Ecto neural progenitor cell (in vitro differentiated cells): ENCODE results near the gene CARD10.
"Not testable (repeated sequence)": the region's sequence is repeated elsewhere in the genome, so short reads cannot be mapped to it uniquely, and the experiment has no call there.

Source experiments
- DNase-seq: peaks from one replicate; pipeline ENCODE4 v3.0.0-alpha.2; 2018; ENCODE audit warnings: low spot score

CARD10 gene

DNA sequence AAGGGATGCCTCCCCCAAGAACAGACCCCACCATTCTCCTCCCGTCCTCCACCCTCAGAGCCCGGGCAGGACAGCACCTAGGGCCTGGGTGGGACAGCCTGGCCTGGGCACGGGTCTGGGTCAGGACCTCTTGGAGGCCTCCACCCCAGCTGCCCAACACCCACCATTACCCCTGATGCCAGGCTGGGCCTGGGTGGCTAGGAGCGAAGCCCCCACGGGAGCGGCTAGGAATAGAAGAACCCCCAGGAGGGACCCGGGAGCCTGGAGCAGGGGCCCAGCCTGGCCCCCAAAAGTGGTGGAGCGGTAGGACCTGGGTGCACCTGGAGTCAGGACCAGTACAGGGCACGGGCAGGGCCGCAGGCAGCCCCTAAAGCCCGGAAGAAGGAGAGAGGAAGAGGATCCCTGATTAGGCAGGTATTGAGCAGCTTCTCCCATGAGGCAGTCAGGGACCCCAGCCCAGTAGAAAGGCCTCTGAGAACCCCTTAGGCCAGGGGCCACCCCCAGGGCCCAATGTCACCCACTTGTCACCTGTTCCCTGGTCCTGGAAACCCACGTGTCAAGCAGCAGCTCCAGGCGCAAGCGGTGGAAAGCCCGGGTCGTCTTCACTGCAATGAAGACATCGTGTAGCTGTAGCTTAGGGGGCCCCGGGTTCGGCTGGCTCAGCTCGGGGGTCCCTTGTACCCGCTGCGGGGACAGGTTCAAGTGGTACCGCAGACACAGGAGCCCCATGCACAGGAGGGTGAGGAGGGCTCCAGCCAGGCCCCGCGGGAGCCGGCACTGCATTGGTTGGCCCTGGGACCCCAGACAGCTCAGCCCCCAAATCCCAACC lies 33.6 kb downstream of the CARD10 start:
- no peak for DNase-seq

DNA sequence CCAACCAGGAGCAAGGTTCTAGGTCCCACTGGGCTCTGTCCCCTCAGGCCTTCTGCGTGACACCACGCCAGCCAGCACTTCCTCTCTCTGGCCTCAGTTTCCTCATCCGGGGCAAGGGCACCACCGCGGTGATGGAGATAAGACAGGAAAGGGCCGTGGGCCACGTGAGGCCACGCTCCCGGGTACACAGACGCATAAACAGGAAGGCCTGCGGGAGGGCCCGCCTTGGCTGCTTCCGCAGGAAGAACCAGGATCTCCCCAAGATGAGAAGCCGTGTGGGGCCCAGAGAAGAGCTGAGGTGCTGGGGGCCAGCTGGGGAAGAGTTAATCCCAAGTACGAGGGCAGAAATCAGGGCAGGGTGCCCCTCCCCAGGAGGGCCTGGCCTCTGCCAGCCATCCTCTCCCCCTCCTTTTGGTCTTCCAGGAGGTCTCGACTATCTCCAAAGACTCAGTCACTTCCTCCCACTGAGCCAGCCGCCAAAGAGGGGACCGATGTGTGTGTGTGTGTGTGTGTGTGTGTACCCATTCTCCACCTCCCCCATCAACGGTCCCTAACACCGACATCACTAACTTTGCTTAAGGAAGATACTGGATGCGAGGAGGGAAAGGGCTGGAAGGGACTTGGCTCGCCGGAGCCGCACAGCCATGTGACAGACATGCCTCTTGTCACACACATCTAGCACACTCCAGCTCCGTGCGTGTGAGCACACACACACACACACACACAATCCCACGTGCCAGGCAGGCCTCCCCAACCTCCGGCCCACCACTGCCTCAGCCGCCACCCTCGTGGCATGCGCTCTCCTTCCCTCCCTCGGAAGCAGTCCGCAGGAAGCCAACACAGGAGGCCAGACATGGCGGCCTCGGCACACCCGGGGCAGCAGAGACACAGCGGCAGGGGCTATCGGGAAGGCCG lies 34.5 kb downstream of the CARD10 start:
- no peak for DNase-seq

DNA sequence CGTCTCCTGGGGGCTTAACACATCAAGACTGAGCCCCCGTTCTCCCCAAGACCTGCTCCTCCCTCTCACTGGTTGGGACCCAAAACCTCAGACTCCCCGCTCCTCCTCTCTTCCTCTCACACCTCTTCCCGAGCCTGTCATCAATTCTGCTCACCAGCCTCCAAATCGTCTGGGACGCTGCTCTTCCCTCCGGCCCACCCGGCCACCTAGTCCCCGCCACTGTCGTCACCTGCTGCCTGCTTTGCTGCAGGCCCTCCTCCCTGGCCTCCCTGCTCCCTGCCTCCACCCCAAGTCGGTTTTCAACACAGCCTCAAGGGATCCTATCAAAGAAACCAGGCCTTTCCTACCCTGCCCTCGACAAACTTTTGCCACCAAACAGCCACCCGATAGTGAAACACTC lies 36.2 kb downstream of the CARD10 start:
- DNase-seq, result no peak

DNA sequence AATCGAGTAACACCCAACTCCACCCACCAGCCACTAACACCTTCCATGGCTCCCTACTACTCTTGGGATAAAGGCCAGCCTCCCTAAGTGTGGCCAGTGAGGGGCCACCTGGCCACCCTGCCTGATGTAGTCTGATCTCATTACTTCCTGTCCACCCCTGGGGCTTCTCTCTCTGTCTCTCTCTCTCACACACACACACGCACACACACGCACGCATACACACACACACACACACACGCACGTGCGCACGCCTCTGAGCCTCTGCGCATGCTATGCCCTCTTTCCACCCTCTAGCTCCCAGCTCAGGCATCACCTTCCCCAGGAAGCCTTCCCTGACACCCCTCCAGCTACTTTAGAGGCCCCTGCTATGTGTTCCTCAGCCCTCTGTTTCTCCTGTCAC lies 37.0 kb downstream of the CARD10 start:
- DNase-seq, result no peak

DNA sequence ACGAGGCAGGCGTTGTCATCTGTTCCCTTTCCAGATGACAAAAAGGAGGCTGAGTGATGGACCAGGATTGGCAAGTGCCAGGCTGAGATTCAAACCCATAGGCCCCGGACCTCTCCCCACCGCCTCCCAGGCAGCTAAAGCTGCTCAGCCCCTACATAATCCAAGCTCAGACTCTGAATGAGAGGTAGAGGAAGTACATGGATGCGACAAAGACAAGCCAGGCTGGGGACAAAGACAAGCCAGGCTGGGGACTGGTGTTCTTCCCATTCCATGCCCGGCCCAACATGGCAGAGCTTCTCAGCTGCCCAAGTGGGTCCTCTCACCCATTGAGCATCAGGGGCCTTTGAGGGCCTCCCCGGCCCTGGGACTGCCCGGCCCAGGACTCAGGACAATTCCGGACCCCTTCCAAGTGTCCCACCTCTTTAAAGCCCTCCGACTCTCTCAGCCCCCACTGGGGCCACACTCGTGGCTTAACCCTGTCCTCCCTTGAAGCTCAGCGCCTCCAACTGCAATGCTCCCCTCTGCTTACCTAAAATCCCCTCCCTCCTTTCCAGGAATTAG lies 37.8 kb downstream of the CARD10 start:
- no peak for DNase-seq

DNA sequence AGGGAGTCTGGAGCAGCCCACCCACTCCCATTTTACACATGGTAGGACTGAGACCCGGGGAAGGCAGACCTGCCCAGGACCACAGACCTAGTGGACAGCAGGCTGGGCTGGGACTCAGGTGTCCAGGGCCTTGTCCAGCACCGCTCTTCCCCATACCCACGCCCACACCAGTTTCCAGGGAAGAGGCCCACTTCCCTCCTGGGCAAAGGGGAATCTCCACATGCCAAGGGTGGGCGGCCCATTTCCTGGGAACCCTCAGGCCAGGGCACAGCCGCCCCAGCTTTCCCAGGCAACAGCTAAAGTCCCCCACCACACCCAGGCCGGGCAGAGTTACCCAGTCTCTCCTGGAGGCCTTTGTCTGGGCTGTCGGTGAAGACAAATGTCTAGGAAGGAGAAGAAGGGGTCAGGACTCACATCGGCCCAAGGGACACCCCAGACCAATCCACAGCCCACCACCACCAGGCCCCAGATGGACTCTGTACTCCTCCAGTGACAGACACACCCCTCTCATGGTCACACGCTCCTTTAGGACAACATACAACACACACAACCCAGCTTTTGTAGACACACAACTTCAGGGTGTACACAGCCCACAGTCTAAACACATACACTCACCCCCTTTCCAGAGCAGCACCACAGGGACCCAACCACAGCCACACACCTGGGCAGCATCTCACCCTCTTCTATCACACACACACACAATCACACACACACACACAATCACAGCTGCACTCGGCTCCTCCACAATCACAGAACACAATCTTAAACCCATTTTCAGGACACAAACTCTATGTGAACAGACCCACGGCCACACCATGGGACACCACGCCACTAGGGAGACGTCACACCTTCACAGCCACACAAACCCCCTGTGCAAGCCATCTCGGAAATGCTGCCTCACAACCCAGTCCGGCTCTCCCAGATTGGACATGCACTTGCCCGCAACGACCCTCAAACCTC lies 38.5 kb downstream of the CARD10 start:
- DNase-seq, result no peak

DNA sequence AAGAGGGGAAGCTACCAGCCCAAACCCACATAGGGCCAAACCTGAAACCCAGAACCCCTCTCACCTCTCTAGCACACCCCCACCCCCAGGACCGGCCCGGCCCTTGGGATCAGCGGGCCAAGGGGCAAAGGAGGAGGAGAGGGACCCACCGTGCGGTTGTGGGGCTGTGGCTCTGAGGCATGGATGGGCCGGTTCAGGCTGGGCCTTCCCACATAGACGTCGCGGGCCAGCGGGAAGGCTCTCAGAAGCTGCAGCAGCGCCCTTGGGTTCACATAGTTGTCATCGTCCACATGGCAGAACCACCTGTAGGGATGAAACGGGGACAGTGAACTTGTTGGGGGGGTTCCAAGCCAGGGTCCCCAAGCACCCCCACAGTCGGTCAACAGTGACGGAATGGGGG lies 40.0 kb downstream of the CARD10 start:
- no peak for DNase-seq

DNA sequence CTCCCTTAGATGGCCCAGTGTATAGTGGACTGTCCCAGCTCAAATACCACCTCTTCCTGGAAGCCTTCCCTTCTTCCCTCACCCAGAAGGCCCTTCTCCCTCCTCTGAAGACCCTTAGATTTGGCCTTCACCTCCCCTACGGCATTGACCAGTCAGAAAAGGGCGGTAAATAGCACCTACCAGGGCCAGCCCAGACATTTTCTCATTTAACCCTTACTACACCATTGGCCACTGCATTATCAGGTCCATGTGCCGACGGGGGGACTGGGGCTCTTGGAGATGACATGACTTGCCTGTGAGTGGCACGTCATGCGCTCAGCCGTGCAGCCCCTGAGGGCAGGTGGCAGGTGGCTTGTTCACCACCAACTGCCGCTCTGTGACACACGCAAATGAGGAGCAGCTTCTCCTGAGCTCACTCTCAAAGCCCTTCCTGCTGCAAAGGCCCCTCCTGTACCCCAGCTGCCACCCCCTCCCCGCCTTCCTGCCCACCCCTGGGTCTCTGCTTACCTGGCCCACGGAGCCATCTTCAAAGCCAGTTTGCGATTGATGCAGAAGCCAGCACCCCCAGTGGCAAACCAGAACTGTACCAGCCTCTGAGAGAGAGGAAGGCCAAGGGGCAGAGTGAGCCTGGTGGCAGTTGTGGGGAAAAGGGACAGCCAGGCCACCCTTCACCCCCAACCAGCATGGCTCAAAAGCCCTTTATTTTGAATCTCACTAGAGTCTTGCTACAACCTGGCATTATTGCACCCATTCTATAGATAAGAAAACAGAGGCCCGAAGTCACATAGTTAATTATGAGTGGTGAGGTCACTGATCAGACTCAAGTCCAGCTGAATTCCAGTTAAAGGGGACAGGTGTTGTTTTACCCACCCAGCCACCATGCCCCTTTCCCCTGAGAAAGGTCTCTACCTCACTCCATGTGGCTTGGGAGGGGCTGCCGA lies 42.6 kb downstream of the CARD10 start:
- no peak for DNase-seq

DNA sequence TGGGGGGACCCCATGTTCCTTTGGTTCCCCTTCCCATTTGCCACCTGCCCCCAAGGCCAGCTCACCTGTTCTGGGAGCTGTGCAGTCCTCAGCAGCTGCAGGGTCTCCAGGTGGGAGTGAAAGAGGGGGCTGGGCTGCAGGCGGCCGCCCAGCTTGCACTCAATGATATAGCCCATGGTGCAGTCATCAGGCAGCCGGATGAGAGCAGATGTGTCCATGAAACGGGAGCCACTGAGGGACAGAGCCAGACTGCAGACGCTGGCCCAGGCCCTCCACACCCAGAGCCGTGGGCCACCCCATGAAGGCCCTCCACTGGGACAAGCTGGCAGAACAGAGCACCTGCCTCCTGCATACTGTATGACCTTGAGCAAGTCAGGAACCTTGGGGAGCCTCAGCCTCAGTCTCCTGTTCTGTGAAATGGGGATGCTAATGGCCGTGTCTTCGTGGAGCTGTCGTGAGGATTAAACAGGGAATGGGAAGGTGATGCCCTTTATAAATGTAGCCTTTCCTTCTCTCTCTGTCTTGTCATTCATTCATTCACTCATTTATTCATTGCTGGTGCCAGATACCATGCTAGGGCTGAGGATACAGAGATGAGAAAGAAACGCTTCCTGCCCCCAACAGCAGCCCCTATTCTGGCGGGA lies 44.6 kb downstream of the CARD10 start:
- DNase-seq, result no peak

DNA sequence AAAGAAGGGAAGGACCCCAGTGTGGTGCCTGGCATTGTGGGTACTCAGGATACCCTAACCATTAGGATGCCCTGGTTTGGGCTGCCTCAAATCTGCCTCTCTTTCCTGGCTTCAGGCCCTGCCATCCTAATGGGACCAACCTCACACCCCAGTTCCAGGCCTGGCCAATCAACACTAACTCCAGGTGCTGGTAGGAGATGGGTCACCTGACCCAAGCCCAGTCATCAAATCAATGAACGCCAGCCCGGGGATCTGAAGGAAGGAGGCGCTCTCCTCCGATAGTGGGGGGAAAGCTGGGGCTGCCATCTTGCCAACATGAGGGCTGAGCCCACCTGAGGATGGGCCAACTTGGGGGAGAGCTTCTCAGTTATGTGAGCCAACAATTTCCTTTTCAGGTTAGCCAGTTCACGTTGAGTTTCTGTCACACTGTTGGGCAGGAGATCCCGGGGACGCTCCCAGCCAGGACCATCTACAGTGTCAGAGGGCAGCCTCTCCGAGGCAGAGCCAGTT lies 45.7 kb downstream of the CARD10 start:
- no peak for DNase-seq

DNA sequence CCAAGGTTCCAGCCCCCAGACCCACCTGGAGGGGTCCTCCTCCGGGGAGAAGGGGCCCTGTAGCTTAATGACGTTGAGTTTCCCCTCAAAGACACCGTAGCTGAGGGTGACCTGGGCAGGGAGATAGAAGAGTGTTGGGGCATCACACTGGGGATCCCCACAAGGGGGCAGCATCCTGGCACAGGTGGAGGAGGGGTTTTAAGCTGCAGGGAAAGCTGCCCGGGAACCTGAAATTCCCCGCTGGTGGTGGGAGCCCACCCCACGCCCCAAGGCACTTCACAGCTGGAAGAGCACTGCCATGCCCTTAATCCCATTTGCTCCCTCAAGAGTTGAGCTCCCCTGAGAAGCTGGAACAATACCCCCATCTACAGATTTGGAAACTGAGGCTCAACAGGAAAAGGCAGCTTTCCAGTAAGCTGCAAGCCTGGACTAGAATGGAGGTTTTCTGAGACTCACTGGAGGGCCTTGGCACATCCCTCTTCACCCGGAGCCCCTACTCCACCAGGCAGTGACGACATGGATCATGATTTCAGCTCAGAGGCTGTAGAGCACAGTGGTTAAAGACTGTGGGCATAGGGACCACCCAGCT lies 46.7 kb downstream of the CARD10 start:
- DNase-seq, result no peak

DNA sequence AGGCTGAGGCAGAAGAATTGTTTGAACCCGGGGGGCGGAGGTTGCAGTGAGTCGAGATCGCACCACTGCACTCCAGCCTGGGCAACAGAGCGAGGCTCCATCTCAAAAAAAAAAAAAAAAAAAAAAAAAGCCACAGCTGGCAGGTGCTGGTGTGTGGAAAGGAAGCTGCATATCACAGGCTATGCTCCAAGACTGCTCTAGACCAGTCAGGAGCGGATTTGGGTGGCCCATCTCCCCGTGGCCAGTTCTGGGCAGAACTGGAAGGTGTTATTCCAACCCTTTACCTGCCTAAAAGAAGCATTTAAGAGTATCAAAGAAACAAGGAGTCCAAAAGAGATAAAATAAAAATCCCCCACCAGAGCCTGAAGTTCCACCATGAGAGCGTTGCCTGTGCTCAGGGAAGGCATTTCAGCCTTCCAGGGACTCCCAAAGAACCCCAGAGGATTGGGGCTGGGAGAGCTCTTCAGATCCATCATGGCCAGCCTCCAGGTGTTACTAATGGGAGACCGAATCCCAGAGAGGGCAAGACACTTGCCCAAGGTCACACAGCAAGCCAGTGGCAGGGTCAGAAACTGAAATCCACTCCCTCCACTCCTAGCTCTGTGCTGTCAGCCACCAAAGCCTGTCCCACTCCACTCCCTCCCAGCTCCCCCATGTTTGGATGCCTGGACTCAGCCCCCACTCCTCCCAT lies 47.3 kb downstream of the CARD10 start:
- no peak for DNase-seq

DNA sequence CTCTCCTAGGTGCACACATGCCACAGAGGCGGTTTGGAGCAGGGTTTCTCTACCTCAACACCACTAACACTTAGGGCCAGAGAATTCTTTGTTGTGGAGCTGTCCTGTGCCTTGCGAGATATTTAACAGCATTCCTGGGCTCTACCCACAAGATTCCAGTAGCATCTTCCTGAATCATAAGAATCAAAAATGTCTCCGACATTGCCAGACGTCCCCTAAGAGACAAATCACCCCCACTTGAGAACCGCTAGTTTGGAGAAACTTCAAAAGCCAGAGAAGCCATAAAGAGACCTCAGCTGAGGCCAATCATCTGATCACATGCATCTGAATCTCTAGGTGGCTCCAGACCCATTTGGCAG lies 49.1 kb downstream of the CARD10 start:
- DNase-seq, result no peak

DNA sequence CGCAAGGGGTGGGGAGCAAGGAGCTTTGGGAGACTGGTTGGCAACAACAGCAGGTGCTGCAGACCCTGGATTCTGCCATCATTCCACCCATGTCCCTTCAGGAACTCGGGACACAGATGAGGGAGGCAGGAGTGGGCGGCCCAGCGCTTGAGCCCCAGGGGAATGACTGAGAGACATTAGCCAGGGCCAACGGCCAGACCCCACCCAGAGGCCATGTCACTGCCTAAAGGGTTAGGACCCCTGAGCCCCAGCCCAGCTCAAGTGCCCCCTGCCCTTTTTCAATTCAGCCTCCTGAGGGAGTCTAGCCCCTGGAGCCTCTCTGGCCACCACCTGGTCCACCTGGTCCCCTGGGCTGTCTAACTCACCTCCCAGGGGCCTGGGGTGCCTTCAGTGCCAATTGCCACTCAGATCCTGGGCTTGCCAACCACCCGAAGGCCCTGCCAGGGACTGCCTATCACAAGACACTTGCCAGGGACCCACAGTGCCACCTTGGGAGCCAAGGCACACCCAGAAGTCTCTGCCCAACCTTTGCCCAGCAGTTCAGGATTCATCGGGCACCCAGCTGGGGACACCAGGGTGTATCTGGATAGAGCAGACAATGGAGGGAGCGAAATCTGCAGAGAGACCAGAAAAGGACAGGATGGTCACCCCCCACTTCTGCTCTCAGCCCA lies 49.7 kb downstream of the CARD10 start:
- no peak for DNase-seq

DNA sequence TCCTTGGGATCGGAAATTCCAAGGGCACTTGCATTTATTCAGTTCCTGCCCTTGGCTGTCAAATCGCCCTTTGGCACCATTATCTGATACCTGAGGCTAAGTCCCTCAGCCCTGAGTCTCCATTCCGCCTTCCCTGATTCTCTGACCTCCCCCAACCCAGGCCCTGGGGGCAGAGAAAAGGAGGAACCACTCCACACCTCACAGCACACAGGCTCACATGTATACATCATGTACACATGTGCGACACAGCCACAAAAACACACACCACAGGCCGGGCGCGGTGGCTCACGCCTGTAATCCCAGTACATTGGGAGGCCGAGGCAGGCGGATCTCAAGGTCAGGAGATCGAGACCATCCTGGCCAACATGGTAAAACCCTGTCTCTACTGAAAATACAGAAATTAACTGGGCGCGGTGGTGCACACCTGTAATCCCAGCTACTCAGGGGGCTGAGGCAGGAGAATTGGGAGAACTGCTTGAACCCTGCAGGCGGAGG lies 51.0 kb downstream of the CARD10 start:
- not testable (repeated sequence) for DNase-seq

DNA sequence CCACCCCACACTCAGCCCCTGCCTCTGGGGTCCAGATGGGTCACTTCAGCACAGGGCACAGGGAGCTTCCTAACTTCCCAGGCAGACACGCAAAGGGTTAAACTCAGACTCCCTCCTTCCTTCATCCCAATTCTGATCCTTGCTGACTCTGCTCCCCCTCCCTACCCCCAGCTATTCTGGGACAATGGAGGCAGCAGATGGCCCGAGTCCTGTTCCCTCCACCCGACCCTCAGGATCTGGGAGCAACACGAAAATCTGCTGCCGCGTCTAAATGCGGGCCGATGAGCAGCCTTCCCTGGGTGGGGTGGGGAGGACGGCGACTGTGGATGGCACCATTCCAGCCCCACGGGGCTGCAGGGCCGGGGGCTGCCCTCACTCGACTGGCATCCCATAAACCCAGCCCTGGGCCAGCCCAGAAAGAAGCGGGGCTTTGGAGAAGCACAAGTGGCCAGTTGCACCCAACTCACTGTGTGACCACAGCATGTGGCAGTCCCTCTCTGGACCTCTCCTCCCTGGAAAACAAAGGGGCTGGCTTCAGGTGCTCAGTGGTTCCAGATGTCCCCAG lies 51.7 kb downstream of the CARD10 start:
- no peak for DNase-seq

DNA sequence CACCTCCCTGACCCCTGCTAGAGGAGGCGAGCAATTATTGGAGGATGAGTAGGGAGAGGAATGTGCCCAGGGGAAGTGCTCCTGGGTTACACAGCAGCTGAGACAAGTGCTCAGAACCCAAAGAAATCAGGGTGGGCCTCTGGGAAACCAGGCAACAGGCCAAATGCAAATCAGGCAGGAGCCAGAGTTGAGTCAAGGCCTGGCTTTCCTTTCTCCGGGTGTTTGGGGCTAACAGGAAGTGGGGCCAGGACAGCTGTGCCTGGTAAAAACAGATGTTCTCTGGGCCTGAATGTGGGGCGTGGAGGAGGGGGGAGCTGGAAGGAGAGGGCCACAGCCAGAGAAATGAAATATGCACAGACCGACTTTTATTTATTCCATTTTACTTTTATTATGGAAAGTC lies 55.0 kb downstream of the CARD10 start:
- DNase-seq, result no peak

DNA sequence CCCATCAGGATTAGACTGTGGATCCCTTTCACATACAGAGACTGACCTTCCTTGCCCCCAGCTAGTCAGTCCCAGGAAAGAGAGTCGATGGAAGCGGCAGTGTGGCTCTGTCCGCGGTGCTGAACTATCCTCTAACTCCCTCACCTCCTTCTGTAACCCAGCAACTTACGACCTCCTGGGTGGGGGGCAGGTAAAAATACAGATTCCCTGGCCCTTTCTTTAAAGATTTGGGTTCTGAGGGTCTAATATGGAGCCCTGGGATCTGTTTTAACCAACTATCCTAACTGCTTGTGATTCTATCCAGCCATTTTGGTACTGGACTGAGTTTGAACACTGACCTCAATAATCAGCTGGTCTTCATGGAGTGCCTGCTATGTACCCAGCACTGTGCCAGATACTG lies 56.2 kb downstream of the CARD10 start:
- peak; percentile 73 for DNase-seq
